Measurements from ENCODE around the gene GHSR.

The GHSR gene, protein sequence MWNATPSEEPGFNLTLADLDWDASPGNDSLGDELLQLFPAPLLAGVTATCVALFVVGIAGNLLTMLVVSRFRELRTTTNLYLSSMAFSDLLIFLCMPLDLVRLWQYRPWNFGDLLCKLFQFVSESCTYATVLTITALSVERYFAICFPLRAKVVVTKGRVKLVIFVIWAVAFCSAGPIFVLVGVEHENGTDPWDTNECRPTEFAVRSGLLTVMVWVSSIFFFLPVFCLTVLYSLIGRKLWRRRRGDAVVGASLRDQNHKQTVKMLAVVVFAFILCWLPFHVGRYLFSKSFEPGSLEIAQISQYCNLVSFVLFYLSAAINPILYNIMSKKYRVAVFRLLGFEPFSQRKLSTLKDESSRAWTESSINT

DNA sequence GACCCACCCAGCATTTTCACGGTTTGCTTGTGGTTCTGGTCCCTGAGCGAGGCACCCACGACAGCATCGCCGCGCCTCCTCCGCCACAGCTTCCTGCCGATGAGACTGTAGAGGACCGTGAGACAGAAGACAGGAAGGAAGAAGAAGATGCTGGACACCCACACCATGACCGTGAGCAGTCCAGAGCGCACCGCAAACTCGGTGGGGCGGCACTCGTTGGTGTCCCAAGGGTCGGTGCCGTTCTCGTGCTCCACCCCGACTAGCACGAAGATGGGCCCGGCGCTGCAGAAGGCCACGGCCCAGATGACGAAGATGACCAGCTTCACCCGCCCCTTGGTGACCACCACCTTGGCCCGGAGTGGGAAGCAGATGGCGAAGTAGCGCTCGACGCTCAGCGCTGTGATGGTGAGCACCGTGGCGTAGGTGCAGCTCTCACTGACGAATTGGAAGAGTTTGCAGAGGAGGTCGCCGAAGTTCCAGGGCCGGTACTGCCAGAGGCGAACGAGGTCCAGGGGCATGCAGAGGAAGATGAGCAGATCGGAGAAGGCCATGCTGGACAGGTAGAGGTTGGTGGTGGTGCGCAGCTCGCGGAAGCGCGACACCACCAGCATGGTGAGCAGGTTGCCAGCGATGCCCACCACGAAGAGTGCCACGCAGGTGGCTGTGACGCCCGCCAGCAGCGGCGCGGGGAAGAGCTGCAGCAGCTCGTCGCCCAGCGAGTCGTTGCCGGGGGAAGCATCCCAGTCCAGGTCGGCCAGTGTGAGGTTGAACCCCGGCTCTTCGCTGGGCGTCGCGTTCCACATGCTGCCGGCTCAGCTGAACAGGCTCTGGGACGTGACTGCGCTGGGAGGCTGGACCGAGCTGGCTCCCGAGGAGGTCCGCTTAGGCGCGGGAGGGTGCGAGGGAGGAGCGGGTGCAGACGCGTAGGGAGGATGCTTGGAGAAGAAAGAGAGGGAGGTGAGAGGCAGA, at the start of gene GHSR:
Gene GHSR (minus strand): TSS at position 846 of the 969 bp plus-strand sequence. CDS start 43 bp downstream, at position 803.
- DNase-seq, result no peak

DNA sequence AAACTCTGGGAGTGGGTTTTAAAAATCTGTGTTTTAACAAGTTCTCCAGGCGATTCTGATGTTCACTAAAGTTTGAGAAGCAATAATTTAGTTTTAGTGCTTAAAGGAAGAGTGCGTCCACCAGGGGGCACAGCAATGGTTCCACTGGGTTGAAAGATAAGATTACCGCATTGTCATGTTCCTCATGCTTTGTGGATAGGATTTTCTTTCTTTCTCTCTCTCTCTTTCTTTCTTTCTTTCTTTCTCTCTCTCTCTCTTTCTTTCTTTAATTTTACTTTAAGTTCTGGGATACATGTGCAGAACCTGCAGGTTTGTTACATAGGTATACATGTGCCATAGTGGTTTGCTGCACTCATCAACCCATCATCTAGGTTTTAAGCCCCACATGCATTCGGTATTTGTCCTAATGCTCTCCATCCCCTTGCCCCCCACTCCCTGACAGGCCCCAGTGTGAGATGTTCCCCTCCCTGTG, 42.0 kb upstream of the GHSR start:
- peak; percentile 24 for DNase-seq

DNA sequence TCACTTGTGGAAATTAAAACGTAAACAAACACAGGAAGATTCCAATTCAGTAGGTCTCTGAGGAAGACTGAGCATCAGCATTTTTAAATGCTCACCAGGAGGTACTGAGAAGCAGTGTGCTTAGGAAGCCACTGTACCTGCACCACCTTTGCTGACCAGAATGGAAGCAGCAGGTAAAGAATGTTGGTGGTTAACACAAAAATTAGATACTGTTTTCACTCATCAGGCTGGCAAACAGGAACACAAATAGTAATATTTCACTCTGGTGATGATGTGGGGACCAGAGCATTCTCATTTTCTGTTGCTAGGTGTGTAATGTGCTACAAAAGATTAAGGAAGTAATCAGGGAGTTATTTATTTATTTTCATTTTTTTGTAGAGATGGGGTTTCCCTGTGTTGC, 29.9 kb upstream of the GHSR start:
- no peak for DNase-seq

DNA sequence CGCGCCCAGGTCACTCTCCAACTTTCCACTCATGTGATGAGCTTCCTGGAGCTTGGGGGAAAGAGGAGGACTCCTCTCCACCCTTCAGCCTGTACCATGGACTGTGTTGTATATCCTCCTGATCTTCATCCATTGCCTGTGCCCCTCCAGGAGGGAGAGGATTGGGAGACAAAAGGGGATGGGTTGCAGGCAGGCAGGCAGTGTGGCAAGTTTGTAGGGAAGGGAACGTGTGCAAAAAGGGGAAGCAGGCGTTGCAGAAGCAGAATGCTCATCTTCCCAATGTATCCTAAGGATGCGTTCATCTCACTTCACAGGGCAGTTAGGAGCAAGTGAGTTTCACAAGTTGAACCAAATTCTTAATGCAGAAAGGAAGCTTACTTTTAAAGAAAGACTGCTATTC, 28.1 kb upstream of the GHSR start:
- no peak for DNase-seq

DNA sequence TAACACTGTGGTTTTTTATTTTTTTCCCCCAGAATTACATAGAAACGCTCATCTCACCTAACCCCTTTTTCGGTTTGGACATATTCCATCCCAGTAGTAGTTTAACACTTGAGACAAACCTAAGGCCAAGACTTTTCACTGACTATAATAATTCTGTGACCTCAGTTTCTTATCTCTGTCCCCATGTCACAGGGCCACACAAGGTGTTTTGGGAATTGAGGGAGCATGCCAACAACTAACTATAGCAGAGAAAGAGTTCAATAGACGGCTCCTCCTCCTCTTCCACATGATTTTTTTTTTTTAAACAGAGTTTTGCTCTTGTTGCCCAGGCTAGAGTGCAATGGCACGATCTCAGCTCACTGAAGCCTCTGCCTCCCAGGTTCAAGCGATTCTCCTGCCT, 27.4 kb upstream of the GHSR start:
- no peak for DNase-seq

DNA sequence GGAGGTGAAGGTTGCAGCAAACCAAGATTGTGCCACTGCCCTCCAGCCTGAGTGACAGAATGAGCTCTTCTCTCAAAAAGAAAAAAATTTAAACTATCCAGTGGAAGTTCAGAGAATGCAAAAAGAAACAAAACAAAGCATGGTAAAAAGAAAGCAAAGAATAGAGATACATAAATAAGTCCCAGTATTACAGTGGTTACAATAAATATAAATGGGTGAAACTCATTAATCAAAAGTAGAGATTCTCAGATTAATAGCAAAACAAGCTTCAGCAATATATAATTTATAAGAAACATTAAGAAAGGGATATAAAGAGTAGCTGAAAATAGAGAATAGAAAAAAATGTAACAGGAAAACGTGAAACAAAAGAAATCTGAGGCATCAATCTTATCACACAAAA, 23.6 kb upstream of the GHSR start:
- DNase-seq, result no peak

DNA sequence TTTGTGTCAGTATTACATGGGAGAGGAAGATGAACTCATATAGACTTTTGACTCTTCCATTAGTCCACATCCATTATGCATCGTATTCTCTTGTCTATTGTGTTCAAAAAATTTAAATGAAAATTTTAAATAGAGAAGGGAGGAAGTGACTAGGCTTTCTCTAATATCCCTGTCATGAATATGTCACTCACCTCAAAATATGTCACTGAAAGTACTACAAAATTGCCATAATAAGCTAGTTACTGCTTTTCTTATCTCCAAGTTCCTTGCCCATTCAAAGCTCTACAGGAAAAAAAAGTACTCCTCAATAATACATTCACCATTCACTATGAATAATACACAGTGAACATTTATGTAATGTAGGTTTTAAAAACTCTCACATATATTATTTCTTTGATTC, 22.3 kb upstream of the GHSR start:
- no peak for DNase-seq

DNA sequence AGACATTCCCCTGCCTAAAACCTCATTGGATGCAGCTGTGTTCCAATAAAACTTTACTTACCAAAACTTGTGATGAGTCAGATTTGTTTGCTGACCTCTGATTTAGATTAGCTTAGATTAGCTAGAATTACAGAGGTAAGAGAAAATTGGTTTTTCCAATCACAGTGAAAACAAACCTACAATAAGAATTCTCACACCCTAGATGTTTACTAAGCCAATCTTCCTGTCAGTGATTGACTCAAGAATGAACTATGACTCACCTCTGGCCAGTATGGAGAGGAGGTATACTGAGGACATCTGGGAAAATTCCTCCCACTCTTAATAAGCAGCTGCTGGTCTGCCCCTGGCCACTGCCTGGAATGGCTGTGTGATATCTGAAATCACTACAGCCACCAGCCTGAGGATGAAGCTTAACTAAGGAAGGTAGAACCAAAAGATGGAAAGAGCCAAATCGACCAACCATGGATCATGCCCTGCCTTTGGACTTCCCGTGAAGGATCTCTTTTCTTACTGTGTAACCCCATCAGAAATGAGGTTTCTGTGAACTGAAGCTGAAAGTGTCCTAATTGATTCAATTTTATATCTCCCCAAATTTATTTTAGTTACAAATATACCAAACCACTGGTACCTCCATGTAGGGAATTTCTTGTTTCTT, 19.0 kb upstream of the GHSR start:
- DNase-seq, result no peak

DNA sequence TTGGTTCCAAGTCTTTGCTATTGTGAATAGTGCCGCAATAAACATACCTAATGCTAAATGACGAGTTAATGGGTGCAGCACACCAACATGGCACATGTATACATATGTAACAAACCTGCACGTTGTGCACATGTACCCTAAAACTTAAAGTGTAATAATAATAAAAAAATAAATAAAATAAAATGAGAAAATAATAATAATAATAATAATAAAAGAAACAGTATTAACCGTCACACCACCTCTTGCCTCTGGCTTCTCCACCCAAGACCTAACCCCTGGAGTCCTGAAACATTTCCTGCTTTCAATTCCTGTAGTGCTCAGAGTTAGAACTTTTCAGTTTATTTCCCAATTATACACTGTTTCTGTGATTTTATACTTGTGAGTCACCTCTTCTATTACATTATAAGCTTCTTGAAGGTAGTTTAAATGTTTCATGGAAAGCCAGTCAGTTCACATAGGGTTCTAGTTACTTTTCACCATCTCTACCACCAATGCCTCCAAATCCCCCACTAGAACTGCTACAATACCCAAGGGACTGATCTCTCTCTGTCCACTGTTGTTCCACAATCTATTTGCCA, 18.4 kb upstream of the GHSR start:
- DNase-seq, result no peak

DNA sequence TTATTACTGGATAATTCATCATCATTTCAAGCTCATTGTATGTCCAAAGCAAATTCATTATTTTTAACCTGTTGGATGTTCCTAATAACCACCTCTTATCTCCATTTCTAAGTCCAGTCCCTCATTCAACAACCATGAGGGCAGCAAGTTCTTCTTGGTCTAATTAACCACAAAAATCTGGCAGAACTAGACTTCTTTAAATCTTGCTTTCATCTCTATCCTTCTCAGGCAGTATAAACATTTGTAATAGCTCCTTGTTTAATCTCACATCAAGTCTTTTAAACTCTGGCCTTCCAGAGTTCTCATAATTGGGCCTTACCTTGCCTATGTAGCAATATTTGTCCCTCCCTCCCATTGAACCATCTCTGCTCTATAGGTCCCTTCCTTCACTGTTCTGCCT, 17.0 kb upstream of the GHSR start:
- no peak for DNase-seq

DNA sequence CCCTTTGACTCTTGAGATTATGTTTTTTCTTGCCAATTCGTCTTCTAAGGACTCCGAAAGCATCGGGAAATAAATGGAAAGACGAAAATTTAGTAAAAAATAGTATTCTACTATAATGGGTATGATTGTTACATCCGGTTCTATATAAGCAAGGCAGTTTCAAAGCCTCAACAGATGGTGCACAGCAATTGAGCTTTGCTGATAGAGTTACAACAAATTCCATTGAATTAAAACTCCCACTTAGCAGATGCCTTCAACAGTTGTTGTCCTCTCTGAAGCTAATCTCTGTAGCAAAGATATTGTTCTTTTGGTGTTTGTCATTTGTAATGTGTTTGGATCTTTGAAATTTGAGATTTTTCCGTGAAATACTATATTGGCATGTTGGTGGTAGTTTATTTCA, 16.1 kb upstream of the GHSR start:
- DNase-seq, result no peak

DNA sequence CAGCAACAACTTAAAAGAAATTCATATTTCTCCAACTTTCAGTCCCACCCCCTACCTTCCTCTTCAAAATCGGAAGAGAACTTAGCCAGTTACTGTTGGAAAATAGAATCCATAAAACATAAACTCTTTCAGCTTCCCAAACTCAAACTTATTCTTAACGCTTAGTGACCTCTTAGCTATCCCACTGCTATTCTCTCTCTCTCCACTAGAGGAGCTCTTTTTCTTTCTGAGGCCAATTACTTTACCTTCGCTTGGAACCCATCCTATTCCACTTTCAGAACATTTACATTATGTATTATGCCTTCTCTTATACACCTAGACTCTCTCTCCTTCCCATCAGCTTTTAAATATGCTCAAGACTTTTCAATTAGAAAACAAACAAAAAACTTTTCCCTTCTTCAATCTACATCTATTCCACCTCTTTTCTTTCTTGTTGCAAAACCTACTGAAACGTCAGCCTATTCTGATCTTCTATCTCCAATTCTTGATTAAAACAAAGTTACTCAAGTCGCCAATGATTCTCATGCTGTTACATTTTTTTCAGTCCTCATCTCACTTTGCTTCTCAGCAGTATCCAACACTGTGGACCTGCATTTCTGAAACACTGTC, 13.4 kb upstream of the GHSR start:
- peak; percentile 29 for DNase-seq

DNA sequence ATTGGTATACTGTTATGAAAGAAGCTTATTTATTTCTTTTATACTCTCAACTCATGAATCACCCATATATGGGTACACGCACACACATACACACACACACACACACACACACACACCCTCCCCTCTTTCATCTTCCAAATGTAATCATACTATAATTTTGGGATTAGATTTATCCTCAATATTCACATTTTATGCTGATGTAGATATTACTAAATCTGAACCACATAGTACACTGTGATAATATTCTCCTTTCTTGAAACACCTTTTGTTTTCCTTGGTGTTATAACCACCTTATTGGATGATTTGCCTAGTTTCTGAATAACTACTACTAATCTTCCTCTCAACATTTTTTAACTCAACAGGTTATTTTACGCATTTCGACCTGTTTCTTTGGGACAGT, 8.1 kb upstream of the GHSR start:
- DNase-seq, result no peak

DNA sequence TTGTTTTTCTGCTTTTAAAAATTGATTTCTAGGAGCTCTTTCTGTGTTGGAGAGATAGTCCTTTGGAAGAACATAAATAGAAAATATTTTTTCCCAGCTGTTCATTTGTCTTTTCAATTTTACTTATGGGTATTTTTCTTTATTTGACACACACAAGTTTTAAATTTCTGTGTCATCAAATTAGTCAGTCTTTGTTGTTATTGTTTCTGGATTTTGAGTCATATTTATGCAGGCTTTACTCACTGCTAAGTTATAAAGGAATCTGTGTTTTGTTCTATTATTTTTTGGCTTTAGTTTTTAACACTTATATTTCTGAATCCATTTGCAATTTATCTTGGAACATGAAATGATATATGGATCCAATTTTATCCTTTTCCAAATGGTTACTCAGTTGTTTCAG, 5.9 kb upstream of the GHSR start:
- DNase-seq, result no peak

DNA sequence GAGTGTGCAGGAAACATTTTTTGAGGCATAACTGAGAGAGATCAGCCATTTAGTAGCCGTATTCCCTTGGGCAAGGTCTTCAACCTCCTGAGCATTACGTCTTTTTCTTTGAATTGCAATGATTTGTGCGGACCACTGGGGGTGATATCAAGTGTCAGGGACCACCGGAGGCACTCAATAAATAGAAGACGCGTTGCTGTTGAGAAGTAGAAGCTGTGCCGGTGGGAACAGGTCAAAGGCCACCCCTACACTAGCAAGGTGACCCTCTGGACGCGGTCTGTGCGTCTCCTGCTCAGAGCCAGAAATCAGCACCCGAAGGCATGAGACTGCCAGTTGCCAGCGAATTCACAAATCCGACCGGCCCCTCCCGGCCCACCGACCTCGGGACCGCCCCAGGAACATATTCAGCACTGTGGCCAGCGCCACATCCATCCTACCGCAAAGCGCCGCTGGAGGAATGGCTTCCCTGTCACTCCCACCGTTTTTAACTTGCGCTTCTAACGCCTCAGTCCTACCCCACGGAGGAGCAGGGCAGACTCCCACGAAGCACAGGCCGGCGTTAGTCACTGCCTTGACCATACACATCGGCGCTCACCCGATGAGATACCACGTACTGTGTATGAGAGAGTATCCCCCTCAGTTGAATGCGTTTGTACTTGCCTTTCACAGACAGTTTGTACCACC, 1.4 kb upstream of the GHSR start:
- DNase-seq, result no peak

DNA sequence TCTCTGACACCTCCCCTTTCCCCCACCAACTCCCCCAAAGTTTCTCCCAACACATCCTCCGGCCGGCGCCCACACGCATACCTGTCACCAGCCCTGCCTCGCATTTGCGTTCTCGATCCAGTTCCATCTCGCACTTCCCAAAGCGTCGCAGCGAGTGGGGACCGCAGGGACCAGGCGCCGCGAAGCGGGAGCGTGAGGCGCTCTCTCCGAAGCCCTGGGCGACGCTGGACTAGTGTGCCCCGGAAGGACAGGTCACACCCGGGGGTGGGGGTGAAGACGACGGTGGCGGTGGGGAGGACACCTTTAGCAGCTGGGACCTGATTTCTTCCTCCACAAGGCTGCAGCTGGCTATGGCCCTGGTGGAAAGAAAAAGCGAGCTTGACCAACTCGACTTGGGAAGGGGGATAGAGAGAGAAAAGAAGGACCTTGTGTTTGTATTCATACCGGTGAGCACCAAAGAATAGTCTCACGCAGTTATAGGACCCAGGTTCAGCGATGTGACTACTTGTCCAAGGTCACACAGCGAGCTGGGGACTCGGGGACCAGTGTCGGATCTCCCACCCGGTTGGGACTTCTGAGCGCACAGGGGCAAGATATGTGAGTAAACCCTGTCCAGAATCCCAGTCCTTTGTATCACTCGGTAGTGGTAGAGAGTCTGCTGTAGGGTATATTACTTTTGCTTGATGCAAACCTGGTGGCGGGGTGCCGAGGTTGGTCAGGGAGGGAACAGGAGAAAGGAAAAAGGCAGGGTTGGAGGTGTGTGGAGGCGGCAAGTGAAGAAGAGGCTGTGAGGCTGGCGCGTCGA, 607 bp upstream of the GHSR start:
- DNase-seq, result no peak

DNA sequence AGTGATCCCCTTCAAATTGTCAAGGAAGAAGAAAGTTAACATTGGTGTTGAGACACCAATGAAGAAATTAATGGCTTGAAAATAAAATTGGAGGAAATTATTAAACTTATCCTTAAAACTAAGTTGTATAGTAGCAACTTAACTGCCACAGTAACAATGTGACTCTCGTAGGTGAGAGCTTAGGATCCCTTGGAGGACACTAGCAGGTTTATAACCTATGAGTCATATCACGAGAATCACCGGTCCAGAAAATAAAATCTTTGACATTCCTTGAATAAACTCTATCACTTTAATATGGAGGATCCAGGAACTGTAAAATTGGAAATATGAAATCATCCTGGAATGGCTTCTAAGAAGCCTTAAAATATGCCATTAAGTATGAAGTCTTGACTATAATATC, 2.1 kb downstream of the GHSR start:
- no peak for DNase-seq

DNA sequence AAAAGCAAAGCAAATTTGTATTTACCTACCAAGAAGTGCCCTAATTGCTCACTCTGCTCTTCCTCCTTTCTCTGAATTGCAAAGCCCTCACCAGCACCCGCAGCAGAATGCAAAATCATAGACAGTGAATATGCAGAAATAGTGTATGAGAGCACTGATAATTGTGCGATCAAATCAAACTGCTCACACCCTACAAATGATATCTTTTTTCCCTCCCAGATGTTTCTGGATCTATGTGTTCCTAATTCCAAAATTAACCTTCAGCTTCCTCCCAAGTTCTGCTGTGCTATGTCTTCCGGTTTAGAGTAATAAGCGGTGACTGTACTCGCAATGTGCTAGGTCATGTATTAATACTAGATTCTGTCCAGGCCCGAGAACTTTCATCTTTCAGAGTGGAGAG, 3.4 kb downstream of the GHSR start:
- DNase-seq, result no peak

DNA sequence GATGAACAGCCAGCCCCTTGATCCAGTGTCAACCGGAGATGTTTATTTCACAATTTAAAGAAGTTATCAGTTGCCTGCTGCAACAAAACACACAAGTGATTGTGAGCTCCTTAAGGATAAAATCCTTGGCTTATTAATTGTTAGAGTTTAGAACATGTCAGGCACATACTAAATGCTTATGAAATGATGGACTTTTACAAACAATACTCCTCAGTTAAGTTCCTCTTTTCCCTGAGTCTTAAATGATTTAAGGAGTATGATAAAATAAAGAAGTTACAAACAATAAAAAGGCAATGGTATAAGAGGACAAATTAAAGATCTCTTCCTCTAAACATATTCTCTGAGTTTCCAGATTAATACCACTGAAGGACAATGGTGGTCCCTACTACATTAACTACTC, 5.7 kb downstream of the GHSR start:
- no peak for DNase-seq

DNA sequence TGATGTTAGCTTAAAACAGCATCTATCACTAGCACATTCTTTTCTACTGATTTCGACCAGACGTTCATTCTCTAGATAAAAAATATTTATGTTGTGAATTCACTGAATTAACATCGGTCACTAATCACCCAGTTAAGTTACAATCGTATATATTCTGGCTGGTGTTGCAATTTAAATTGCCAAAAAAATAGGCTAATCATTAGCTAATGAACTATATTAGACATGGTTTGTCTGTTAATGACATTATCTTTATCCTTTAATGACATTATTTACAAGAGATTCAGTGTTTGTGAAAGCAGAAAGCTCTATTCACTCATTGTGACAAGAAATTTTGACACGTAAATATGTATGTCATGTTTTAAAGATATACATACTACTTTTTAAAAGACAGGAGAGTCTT, 6.7 kb downstream of the GHSR start:
- DNase-seq, result no peak

DNA sequence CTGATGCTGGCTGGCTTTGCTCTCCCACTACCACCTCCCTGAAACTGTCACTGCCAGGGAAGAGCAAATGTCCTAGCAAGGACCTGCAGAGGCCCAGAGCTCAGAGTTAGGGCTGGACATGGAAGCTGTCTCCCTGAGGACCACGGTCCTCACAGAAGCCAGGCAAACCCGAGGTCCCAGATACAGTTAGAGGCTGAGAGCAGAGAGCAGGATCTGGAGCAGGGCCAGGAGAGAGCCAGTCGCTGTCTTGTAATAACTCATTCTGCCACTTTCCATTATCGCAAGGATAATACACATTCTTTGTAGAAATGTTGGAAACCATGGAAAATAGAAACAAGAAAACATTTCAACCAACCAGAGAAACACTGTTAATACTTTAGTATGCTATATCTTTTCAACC, 10.1 kb downstream of the GHSR start:
- no peak for DNase-seq

Measured in NCI-H526 treated with DMSO at 0.1 percent for 48 hours (cell line).